ENCODE results near the gene EIF2D. TPM values are rescaled to one million over a fixed set of nuclear protein-coding genes. Genes with fewer than 3 reads are reported as not detected.
A peak's percentile ranks its signal among the peaks of the same experiment; 100 is the strongest.
"Not testable (repeated sequence)": the region's sequence is repeated elsewhere in the genome, so short reads cannot be mapped to it uniquely, and the experiment has no call there.

EIF2D gene
- total and polyA plus RNA-seq, 7 donors, result 27.0 to 59.6 (median 43.3) TPM

DNA sequence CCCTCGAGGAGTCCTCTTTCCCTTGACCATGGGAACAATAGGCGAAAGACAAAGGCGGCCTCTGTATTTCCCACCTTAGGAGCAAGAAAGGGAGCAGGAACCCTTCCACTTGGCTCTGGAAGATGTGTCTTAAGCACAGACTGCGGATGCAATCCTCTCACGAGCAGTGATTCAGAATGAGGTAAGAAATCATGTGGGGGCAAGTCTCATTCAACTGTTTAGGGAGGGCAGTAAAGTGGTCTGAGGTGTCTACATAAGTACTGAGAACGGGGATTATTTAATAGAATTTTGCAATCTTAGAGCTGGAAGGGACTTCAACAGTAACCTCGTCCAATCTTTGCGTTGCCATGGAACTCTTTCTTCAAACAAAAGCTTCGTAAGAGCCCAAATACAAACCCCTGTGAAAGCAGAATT, 21.4 kb upstream of the EIF2D start:
- intact Hi-C loops (cut with DNase I), result loop anchor here (1.0 kb wide), 1 partner anchor 280 kb away; no protein-coding TSS in a partner anchor
- DNase-seq, result peak; percentile 82
- TF ChIP-seq POLR2A (IDR thresholded peaks at IDR 0.05) (no peak), POLR2AphosphoS5 (IDR thresholded peaks at IDR 0.05) (peak in 2 of 4 donors; percentile 44 to 69), EP300 (IDR thresholded peaks at IDR 0.05) (peak in 1 of 4 donors; percentile 25)
- TF ChIP-seq, protein P1, sequence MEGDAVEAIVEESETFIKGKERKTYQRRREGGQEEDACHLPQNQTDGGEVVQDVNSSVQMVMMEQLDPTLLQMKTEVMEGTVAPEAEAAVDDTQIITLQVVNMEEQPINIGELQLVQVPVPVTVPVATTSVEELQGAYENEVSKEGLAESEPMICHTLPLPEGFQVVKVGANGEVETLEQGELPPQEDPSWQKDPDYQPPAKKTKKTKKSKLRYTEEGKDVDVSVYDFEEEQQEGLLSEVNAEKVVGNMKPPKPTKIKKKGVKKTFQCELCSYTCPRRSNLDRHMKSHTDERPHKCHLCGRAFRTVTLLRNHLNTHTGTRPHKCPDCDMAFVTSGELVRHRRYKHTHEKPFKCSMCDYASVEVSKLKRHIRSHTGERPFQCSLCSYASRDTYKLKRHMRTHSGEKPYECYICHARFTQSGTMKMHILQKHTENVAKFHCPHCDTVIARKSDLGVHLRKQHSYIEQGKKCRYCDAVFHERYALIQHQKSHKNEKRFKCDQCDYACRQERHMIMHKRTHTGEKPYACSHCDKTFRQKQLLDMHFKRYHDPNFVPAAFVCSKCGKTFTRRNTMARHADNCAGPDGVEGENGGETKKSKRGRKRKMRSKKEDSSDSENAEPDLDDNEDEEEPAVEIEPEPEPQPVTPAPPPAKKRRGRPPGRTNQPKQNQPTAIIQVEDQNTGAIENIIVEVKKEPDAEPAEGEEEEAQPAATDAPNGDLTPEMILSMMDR (IDR thresholded peaks at IDR 0.05), result no peak
- 49 to 64% methylated on average over 9 of the region's 9 CpGs for WGBS, 2 donors
- no peaks in the 10 kb centered on the region for H3K27me3 ChIP-seq
- no peaks in the 10 kb centered on the region for H3K9me3 ChIP-seq
- no peak overlapping the region for H3K4me3 ChIP-seq
- H3K36me3 ChIP-seq, result no peaks in the 10 kb centered on the region
- H3K4me1 ChIP-seq, result peaks cover 0 to 32% (median 24%) of the 10 kb centered on the region in 4 donors
- H3K27ac ChIP-seq, result peak overlapping the region; percentile 42 to 89 (median 86)

- DNase-seq, result peak; percentile 88
- peak overlapping the region in 3 of 4 donors; percentile 3 to 21 (median 6) for H3K27ac ChIP-seq
- TF ChIP-seq EP300 (IDR thresholded peaks at IDR 0.05) (no peak), POLR2A (IDR thresholded peaks at IDR 0.05) (no peak), POLR2AphosphoS5 (IDR thresholded peaks at IDR 0.05) (peak in 3 of 4 donors; percentile 25 to 70 (median 62))
- TF ChIP-seq, protein P1 (IDR thresholded peaks at IDR 0.05), result no peak
- 34 to 56% methylated on average over 4 of the region's 4 CpGs for WGBS, 2 donors
- no peaks in the 10 kb centered on the region for H3K27me3 ChIP-seq
- H3K9me3 ChIP-seq, result no peaks in the 10 kb centered on the region
- no peak overlapping the region for H3K4me3 ChIP-seq
- H3K36me3 ChIP-seq, result no peaks in the 10 kb centered on the region
- H3K4me1 ChIP-seq, result peaks cover 0 to 18% (median 13%) of the 10 kb centered on the region in 4 donors
- intact Hi-C loops (cut with DNase I), result no loop called here
These were observed 18.8 kb upstream of the EIF2D start for GRCh38 chr1:206631085-206631509.

GRCh38 chr1:206628916-206629315, 16.7 kb upstream of the EIF2D start:
- H3K4me1 ChIP-seq, result peaks cover 0 to 1% (median under 1%) of the 10 kb centered on the region in 4 donors
- TF ChIP-seq, protein P1 (IDR thresholded peaks at IDR 0.05), result no peak
- no peak for TF ChIP-seq POLR2AphosphoS5 (IDR thresholded peaks at IDR 0.05)
- TF ChIP-seq POLR2A (IDR thresholded peaks at IDR 0.05), result no peak
- TF ChIP-seq EP300 (IDR thresholded peaks at IDR 0.05), result no peak
- 0% methylated on average over 1 of the region's 1 CpG for WGBS, 2 donors
- no peaks in the 10 kb centered on the region for H3K9me3 ChIP-seq
- no peak overlapping the region for H3K27ac ChIP-seq
- no peaks in the 10 kb centered on the region for H3K36me3 ChIP-seq
- no peak for DNase-seq
- H3K27me3 ChIP-seq, result no peaks in the 10 kb centered on the region
- intact Hi-C loops (cut with DNase I), result no loop called here
- H3K4me3 ChIP-seq, result no peak overlapping the region

DNA sequence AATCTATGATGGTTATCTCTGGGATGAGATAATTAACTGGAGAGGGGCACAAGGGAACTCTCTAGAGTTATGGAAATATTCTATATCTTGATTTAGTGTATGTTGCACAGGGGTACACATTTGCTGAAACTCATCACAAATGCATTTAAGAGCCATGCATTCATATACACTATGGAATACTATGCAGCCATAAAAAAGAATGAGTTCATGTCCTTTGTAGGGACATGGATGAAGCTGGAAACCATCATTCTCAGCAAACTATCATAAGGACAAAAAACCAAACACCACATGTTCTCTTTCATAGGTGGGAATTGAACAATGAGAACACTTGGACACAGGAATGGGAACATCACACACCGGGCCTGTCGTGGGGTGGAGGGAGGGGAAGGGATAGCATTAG, 14.1 kb upstream of the EIF2D start:
- 92 to 100% methylated on average over 2 of the region's 2 CpGs for WGBS, 2 donors
- H3K4me1 ChIP-seq; H3K27me3 ChIP-seq; H3K4me3 ChIP-seq; H3K9me3 ChIP-seq; H3K36me3 ChIP-seq; DNase-seq; intact Hi-C loops (cut with DNase I); H3K27ac ChIP-seq: not testable (repeated sequence)

DNA sequence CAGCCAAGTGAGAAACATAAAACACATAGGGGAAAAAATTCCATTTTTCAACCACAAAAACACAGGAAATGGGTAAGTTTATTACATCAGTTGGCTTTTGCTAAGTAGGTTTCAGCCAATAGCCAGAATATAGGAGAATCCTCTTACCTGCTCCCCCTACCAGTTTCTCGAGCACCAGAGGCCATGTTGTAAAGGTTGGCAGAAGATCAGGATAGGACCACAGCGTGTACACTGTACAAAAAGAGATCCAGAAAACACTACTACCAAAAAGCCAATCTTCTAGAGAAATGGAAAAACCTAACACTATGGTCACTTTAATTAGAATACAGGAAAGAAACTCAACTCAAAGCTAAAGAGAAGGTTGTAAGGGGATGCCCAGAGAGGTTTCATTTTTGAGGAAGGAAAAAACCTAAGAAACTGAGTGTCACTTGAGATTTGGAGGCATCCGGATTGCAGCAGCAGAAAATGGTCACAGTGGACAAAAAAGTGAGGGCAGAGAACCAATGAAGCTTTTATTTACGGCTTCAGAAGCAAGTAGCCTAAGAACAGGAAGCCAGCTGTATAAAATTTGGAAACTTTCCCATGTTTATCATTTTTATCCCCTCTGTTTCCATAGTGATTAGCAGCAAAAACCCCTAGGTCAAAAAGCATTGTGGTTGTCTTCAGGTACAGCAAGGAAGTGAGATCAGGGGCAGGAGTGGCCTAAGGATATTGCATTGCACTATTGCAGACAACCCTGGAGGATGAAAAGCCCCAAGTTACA, 2.9 kb downstream of the EIF2D start:
- intact Hi-C loops (cut with DNase I), result no loop called here
- no peak for DNase-seq
- H3K27ac ChIP-seq, result no peak overlapping the region
- WGBS, 2 donors, result 47 to 64% methylated on average over 4 of the region's 4 CpGs
- H3K36me3 ChIP-seq, result peaks cover 17 to 55% (median 21%) of the 10 kb centered on the region in 4 donors
- TF ChIP-seq EP300 (IDR thresholded peaks at IDR 0.05), result no peak
- no peak for TF ChIP-seq POLR2A (IDR thresholded peaks at IDR 0.05)
- TF ChIP-seq POLR2AphosphoS5 (IDR thresholded peaks at IDR 0.05), result no peak
- TF ChIP-seq, protein P1 (IDR thresholded peaks at IDR 0.05), result no peak
- H3K9me3 ChIP-seq, result no peaks in the 10 kb centered on the region
- H3K4me3 ChIP-seq, result no peak overlapping the region
- H3K27me3 ChIP-seq, result no peaks in the 10 kb centered on the region
- H3K4me1 ChIP-seq, result peaks cover 0 to 11% (median 8%) of the 10 kb centered on the region in 4 donors
